Stimulated activated CD4-positive, alpha-beta T cell treated with anti-CD3 and anti-CD28 coated beads, Interleukin-4, amount 100 ng/mL, for 1 hour (primary cell): Measurements from ENCODE around the gene MPPE1.
"Not testable (repeated sequence)": the region's sequence is repeated elsewhere in the genome, so short reads cannot be mapped to it uniquely, and the experiment has no call there.

ENCODE experiments used
- DNase-seq: peaks from one replicate; pipeline ENCODE4 v3.0.0-alpha.2; 2020

MPPE1 gene

GRCh38 chr18:11908182-11909060, at the start of gene MPPE1:
Gene MPPE1, minus strand, starts transcription at chr18:11908317. Its CDS starts 11,053 bp downstream, at chr18:11897264.
- peak; percentile 87 for DNase-seq

- no peak for DNase-seq
Observed at GRCh38 chr18:11957636-11958035, 49.5 kb upstream of the MPPE1 start.

- no peak for DNase-seq
Observed at GRCh38 chr18:11956371-11957308, 48.5 kb upstream of the MPPE1 start.

GRCh38 chr18:11955239-11956029, 47.3 kb upstream of the MPPE1 start:
- no peak for DNase-seq

GRCh38 chr18:11953113-11953512, 45.0 kb upstream of the MPPE1 start:
- DNase-seq, result no peak

GRCh38 chr18:11951390-11951851, 43.3 kb upstream of the MPPE1 start:
- no peak for DNase-seq

GRCh38 chr18:11950824-11951223, 42.7 kb upstream of the MPPE1 start:
- DNase-seq, result no peak

GRCh38 chr18:11948852-11949523, 40.9 kb upstream of the MPPE1 start:
- no peak for DNase-seq

GRCh38 chr18:11947214-11948191, 39.4 kb upstream of the MPPE1 start:
- DNase-seq, result peak; percentile 54

- DNase-seq, result no peak
Observed at GRCh38 chr18:11946756-11947155, 38.6 kb upstream of the MPPE1 start.

- not testable (repeated sequence) for DNase-seq
Observed at GRCh38 chr18:11945834-11946659, 37.9 kb upstream of the MPPE1 start.

GRCh38 chr18:11944786-11945185, 36.7 kb upstream of the MPPE1 start:
- DNase-seq, result no peak

GRCh38 chr18:11944252-11944651, 36.1 kb upstream of the MPPE1 start:
- no peak for DNase-seq

- DNase-seq, result no peak
Observed at GRCh38 chr18:11943551-11943950, 35.4 kb upstream of the MPPE1 start.

- no peak for DNase-seq
Observed at GRCh38 chr18:11940956-11941355, 32.8 kb upstream of the MPPE1 start.

GRCh38 chr18:11937874-11938478, 29.9 kb upstream of the MPPE1 start:
- peak; percentile 79 for DNase-seq

- DNase-seq, result no peak
Observed at GRCh38 chr18:11932393-11932792, 24.3 kb upstream of the MPPE1 start.

GRCh38 chr18:11927497-11927896, 19.4 kb upstream of the MPPE1 start:
- no peak for DNase-seq

GRCh38 chr18:11925800-11926481, 17.8 kb upstream of the MPPE1 start:
- no peak for DNase-seq
